Chondrocyte (in vitro differentiated cells): Measurements from ENCODE around the gene KLKB1. TPM values are rescaled to one million over a fixed set of nuclear protein-coding genes. Genes with fewer than 3 reads are reported as not detected.

Experiments used
- DNase-seq: peaks from one replicate; pipeline ENCODE4 v3.0.0; 2021; ENCODE audit warnings: mixed read lengths, low spot score
- H3K27ac Mint-ChIP-seq: one replicate; pipeline ENCODE4 v1.8.0; 2021; ENCODE audit warnings: mild to moderate bottlenecking, moderate library complexity, mixed read lengths; ENCODE audit not compliant: unreplicated experiment
- H3K27me3 Mint-ChIP-seq: 2 replicates; pipeline ENCODE4 v1.8.0; 2021; ENCODE audit warnings: low read depth, mixed read lengths
- H3K36me3 Mint-ChIP-seq: 2 replicates; pipeline ENCODE4 v1.8.0; 2021; ENCODE audit warnings: low read depth, mixed read lengths
- H3K4me1 Mint-ChIP-seq: 2 replicates; pipeline ENCODE4 v1.8.0; 2021; ENCODE audit warnings: low read depth, mild to moderate bottlenecking, mixed read lengths
- H3K4me3 Mint-ChIP-seq: one replicate; pipeline ENCODE4 v1.8.0; 2021; ENCODE audit warnings: mild to moderate bottlenecking, moderate library complexity, mixed read lengths; ENCODE audit not compliant: unreplicated experiment
- H3K9me3 Mint-ChIP-seq: 2 replicates; pipeline ENCODE4 v1.8.0; 2021; ENCODE audit warnings: low read depth, mixed read lengths
- total RNA-seq: library from RNA; stranded (reverse); gene quantifications from 3 replicates; pipeline ENCODE4 v1.2.1, GENCODE V29; 2021
- TF ChIP-seq, protein P1 (sequence below): fragments of 200-600 bp; sonication (generic); IDR thresholded peaks from 2 replicates; pipeline ENCODE4 v1.5.0; 2021; ENCODE audit warnings: antibody characterized with exemption, mild to moderate bottlenecking, moderate library complexity

KLKB1 gene
- total RNA-seq, 1 donor from 2014 or later: 0.17 TPM

DNA sequence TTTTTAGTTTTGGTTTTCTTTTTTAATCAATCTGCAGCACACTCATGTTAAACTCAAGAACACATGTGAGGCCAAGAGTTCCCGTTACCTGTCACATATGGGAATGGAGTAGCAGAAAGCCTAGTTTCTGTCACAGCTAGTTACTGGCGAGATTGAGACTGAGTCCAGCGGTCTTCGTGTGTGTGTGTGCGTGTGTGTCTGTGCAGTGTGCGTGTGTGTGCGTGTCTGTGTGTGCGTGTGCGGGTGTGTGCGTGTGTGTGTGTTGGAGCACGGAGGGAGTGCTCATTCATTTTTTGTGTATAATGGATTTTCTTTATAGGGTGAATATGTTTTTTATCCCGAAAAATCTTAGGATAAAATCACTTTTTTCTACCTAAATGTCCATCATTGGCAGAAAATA is 57.8 kb downstream of the KLKB1 start:
- no peaks in the 10 kb centered on the region for H3K4me1 Mint-ChIP-seq
- TF ChIP-seq, protein P1, sequence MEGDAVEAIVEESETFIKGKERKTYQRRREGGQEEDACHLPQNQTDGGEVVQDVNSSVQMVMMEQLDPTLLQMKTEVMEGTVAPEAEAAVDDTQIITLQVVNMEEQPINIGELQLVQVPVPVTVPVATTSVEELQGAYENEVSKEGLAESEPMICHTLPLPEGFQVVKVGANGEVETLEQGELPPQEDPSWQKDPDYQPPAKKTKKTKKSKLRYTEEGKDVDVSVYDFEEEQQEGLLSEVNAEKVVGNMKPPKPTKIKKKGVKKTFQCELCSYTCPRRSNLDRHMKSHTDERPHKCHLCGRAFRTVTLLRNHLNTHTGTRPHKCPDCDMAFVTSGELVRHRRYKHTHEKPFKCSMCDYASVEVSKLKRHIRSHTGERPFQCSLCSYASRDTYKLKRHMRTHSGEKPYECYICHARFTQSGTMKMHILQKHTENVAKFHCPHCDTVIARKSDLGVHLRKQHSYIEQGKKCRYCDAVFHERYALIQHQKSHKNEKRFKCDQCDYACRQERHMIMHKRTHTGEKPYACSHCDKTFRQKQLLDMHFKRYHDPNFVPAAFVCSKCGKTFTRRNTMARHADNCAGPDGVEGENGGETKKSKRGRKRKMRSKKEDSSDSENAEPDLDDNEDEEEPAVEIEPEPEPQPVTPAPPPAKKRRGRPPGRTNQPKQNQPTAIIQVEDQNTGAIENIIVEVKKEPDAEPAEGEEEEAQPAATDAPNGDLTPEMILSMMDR: no peak
- H3K36me3 Mint-ChIP-seq: peaks cover 3% of the 10 kb centered on the region
- H3K4me3 Mint-ChIP-seq: no peak overlapping the region
- DNase-seq: no peak
- no peak overlapping the region for H3K27ac Mint-ChIP-seq
- H3K27me3 Mint-ChIP-seq: peaks cover 10% of the 10 kb centered on the region
- H3K9me3 Mint-ChIP-seq: no peaks in the 10 kb centered on the region

DNA sequence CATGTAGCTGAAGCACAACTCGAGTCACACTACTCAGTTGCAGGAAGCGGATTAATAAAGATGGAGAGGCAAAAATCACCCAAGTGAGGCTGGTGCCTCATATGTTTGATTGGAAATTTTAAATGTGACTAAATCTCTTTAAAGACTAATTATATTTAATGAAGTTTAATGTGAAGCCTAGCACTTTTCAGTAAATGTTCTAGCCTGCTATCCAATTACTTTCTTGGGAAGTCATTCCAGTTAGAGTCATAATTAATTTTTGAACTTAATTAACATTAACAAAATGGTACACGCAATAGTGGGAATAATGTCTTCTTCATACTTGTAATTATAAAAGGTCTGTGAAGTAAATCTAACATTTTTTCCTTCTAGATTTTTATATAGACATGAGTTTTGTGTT is 59.3 kb downstream of the KLKB1 start:
- no peaks in the 10 kb centered on the region for H3K9me3 Mint-ChIP-seq
- H3K36me3 Mint-ChIP-seq: peaks cover 3% of the 10 kb centered on the region
- no peak overlapping the region for H3K27ac Mint-ChIP-seq
- TF ChIP-seq, protein P1: no peak
- H3K27me3 Mint-ChIP-seq: peaks cover 14% of the 10 kb centered on the region
- H3K4me1 Mint-ChIP-seq: no peaks in the 10 kb centered on the region
- H3K4me3 Mint-ChIP-seq: no peak overlapping the region
- no peak for DNase-seq

DNA sequence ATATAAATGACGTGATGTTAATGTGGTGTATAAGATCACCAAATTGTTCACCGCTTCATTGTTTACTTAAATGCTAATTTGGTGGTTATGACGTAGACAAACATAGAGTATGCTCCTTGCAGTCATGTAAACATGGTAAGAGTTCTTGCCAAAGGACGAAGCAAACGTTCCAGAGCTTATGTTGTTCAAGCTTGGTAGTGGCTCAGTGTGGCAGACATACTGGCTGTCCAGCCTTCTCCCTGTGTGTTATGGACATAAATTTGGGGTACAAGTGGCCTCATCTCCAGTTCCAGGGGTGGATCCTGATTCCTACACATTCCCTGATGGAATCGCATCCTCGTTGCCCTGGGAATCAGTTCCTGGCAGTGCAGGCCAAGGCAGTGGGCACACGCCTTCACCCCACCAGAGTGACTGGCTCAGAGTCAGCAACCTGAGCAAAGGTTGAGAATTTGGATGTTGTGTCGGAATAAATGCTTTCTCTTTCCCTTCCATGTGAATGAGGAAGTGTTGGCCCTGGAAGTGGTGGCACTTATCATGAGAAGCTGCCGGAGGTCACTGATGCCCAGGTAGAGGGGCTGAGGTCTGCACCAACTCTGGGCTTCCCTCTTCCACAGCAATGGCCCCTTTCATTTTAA is 64.1 kb downstream of the KLKB1 start:
- H3K4me1 Mint-ChIP-seq: no peaks in the 10 kb centered on the region
- H3K27me3 Mint-ChIP-seq: peaks cover 10% of the 10 kb centered on the region
- TF ChIP-seq, protein P1: no peak
- H3K27ac Mint-ChIP-seq: no peak overlapping the region
- no peak overlapping the region for H3K4me3 Mint-ChIP-seq
- H3K36me3 Mint-ChIP-seq: peaks cover 3% of the 10 kb centered on the region
- no peaks in the 10 kb centered on the region for H3K9me3 Mint-ChIP-seq
- DNase-seq: no peak

DNA sequence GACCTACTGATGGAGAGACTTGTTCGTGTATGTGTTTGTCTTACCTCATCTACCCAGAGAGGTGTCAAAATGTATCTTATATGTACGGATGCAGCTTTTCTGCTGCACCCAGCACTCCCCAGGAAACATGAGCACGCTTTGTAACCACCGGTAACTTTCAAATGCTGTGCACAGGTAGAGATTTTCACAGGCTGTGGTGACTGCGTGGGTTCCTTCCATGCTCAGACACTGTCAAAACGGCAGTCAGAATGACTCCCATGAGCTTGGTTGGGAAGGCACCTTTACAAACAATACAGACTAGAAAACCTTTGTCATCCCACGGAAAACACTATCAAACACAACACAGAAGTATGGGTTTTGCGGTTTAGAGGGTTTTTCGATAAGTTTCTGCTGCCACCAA is 66.9 kb downstream of the KLKB1 start:
- Mint-ChIP-seq H3K9me3 (no peaks in the 10 kb centered on the region), H3K27me3 (peaks cover 10% of the 10 kb centered on the region), H3K4me3 (no peak overlapping the region), H3K27ac (no peak overlapping the region), H3K36me3 (peaks cover 3% of the 10 kb centered on the region), H3K4me1 (no peaks in the 10 kb centered on the region)
- TF ChIP-seq, protein P1: no peak
- DNase-seq: no peak

DNA sequence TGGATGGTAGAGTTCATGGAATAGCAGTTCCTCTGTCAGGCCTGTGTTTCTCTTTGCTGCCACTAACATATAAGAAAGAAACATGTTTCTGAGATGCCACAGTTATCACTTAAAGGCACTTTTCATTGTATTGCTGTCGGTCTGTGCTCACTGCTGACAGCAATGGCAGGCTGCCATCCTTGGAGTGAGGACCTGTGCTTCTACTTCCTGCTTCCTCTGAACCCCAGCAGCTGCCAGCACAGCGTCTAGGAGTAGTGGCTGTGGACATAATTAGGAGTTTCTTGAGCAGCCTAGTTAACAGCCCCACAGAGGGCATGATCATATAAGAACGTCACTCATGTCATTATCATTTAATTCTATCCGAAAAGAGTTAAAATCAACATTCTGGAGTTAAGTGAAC is 69.2 kb downstream of the KLKB1 start:
- Mint-ChIP-seq H3K4me3 (no peak overlapping the region), H3K27me3 (peaks cover 4% of the 10 kb centered on the region), H3K27ac (no peak overlapping the region), H3K4me1 (no peaks in the 10 kb centered on the region), H3K36me3 (no peaks in the 10 kb centered on the region), H3K9me3 (no peaks in the 10 kb centered on the region)
- TF ChIP-seq, protein P1: no peak
- no peak for DNase-seq
